Glomerular endothelial cell (primary cell): ENCODE measurements around the gene MBNL2. TPM values are rescaled to one million over a fixed set of nuclear protein-coding genes. Genes with fewer than 3 reads are reported as not detected.

Experiments
- DNase-seq: peaks from one replicate; pipeline ENCODE4 v3.0.0-alpha.2; 2011; ENCODE audit warnings: low read depth, low spot score; ENCODE audit errors: extremely low read depth
- total RNA-seq: library from RNA; depleted of rRNA; stranded (reverse); fragments of >200 nt; gene quantifications from 2 replicates; pipeline ENCODE4 v1.2.3, GENCODE V29; 2015

Gene MBNL2
- total RNA-seq, 1 donor from 2014 or later = 110 TPM

GRCh38 chr13:97267418-97268059 is 45.4 kb downstream of the MBNL2 start:
- DNase-seq = no peak

DNA sequence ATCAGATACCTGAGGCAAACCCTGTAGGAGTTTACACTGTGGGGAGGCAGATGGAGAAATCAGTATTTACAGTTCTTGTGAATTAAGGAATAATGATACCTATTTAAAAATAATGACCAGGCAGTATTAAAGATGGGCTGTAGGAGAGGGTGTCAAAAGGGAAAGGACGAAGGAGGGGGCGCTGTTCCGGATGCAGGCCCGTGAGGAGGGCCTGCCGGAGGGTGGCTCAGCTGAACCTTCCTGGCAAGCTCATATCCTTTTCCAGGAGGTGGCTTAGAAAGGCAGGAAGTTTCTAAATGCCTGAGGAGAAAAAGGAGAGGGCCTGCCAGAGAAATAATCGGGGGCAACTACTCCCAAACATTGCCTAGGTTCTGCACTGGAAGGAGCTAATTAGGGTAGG is 46.6 kb downstream of the MBNL2 start:
- no peak for DNase-seq

DNA sequence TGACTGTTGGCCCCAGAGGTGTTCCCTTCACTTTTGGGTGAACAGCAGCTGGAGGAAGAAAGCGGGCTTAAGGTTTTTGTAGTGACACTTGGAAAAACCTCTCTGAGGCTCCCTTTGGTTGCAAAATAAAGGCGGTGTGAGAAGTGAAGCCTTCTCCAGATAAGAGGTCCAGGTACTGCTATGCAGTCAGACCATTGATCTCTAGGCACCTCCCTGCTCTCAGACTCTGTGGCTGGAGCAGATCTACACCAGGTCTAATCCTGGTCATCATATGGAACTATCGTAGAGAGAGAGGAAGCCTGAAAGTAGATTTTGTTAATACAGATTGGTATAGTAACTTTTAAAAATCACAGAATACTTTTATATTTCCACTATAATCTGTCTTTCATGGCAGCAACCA is 47.5 kb downstream of the MBNL2 start:
- DNase-seq = no peak

- DNase-seq = no peak
Measured at GRCh38 chr13:97272526-97272925, 50.4 kb downstream of the MBNL2 start.

- no peak for DNase-seq
Measured at GRCh38 chr13:97273341-97273831, 51.3 kb downstream of the MBNL2 start.

DNA sequence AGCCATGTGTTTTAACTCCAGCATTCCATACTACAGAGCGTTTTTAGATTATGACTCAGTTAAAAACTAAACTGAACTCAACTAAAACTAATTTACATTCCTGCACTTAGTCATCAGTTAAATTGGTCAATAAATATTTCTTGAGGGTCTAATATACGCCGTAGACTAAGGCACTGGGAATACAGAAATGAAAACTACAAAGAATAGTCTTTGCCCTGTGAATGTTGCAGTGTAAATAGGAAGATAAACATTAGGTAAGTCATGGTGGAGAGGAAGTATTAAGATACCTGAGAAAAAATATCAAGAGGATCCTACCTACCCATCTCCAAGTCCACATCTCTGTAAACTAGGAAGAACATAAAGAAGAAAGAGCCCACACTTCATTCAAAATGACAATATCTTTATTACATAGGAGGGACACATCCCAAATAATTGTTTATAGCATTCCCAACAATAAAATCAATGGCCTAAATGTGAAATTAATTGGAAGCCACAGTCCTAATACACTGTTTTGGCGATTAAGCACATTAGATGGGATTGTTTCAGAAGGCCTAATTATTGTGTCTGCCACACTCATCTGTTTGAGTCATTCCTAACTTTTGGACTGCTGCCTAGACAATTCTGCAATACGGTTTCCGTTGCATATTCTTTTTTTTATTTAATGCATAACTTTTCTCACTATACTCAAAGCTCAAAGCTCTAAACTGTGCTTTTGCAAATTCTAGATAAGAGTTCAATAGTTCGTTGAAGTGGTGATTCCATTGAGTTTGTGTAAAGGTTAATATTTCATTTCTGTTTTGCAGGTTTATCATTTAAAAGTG is 52.9 kb downstream of the MBNL2 start:
- no peak for DNase-seq

DNA sequence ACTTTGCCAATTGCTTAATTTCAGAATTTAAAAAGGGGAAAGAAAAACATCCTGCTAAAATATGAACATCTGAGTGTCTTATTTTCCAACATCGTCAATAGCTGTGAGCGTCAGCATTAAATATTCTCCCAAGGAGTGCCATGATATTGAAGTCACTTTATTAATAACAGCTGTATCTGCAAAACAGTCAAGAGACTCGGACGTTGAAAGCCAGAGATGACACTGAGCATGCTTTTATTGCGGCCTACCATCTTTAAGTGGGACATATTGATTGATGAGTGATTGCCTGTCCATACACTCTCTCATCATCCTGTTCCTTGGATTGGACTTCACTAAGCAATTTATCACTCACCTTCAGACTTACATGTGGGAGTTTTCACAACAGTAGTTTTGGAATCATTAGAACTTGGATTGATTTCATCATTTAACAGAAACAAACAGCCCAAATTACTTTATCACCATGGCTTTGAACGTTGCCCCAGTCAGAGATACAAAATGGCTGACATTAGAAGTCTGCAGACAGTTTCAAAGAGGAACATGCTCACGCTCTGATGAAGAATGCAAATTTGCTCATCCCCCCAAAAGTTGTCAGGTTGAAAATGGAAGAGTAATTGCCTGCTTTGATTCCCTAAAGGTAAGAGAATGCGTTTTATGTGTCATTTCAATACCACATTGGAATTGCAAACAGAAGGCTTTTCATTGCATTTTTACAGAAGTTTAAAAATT is 53.8 kb downstream of the MBNL2 start:
- no peak for DNase-seq

- no peak for DNase-seq
Measured at GRCh38 chr13:97276862-97277269, 54.7 kb downstream of the MBNL2 start.

- no peak for DNase-seq
Measured at GRCh38 chr13:97278435-97279411, 56.6 kb downstream of the MBNL2 start.

- DNase-seq = no peak
Measured at GRCh38 chr13:97279913-97280312, 57.8 kb downstream of the MBNL2 start.

DNA sequence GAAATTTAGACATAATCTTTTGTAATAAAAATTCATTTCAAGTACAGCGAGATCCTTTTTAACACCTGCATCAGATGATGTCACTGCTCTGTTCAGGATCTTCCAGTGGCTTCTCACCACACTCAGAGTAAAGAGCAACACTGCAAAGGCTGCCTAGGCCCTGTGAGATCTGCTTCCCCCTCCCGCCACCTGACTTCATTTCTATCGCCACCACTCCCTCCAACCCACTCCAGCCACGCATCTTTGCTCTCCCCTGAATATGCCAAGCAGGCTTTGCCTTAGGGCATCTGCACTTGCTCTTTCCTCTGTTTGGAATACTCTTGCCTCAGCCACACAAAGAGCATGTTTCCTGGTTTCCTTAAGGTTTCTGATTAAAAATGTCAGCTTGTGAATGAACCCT is 58.3 kb downstream of the MBNL2 start:
- DNase-seq = no peak

GRCh38 chr13:97281028-97281427 is 58.9 kb downstream of the MBNL2 start:
- no peak for DNase-seq

- no peak for DNase-seq
Measured at GRCh38 chr13:97282705-97283104, 60.6 kb downstream of the MBNL2 start.

GRCh38 chr13:97283888-97284287 is 61.8 kb downstream of the MBNL2 start:
- no peak for DNase-seq

DNA sequence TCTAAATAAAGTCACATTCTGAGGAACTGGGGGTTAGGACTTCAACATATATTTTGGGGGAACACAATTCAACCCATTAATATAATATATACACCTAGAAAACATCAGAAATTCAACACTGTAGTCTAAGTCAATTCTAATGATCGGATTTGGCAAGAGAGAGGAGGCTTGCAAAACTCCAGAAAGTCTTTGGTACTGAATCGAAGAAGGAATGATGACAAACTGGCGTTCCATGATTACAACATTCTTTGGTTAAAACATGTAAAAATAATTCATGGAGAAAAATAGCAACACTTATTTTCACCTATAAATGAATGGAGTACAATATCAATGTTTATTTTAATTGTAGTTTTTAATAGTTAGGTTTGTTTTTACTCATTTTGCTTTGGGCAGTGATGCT is 62.4 kb downstream of the MBNL2 start:
- no peak for DNase-seq

DNA sequence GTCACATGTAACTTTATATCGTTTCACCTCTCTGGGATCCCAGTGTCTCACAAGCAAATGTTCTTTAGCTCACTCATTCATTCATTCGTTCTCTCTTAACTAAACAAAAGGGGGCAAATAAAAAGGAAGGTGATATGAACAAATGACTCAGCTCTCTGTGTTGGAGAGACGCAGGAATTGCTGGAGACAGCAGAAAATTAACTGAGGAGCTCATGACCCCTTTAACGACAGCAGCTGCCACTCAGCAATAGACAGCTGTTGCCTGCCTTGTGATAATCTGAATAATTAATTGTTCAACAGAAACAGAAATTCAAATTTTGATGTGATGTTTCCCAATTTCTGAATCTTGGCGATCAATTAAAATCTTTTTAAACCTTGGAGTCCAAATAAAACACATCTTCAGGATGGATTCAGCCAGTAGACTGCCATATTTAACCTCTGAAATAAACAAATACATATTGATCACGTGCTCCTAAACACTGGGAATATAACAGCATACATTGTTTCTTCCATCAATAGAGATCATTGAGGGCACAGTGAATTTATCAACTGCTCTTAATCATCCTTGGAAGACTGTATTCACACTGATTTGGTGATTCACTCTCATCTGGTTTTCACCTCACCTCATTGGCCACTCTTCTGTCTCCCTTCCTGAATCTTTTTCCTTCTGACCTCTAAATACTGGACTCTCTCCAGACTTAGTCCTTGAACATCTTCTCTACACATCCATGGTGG is 63.3 kb downstream of the MBNL2 start:
- no peak for DNase-seq

- no peak for DNase-seq
Measured at GRCh38 chr13:97286317-97287046, 64.3 kb downstream of the MBNL2 start.

DNA sequence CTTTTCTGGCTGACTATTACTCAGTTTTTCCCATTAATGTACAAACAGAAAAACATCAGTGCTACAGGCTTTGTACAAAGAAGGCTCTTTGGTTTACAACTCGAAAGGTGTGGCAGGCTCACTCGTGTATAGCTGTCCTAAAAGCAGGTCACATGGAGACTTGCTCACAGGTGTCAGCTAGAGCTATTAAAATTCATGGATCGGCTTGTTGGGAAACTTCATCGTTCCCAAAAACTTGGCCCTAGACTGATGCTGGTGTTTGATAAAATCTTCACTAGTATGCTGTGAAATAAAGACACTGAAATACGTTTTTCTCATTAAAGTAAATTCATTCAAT is 64.9 kb downstream of the MBNL2 start:
- no peak for DNase-seq

GRCh38 chr13:97288486-97288900 is 66.4 kb downstream of the MBNL2 start:
- DNase-seq = no peak
